Measurements from ENCODE around the gene PRPF19. TPM values are rescaled to one million over a fixed set of nuclear protein-coding genes. Genes with fewer than 3 reads are reported as not detected.

Gene PRPF19
- total RNA-seq, 4 donors from 2014 or later, result 50.3 to 93.9 (median 58.0) TPM

DNA sequence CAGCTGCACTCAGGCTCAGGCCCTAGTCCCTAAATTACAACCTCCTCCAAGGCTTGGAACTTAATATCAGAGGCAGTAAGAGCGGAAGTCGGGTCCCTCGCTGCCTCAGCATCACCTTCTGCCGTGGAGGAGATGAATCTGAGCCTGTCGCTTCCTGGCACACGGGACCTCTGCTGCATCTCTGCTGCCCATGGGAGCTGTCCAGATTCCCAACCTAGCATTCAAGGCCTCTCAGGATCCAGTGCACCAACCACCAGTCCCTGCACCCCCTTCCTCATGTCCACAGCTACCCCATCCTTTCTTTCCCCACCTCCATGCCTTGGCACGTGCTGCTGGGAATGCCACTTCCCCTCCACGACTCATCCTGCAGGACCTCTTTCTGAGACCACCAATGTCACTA is 48.1 kb downstream of the PRPF19 start:
- no peak for DNase-seq (ENCODE audit: low spot score)
- TF ChIP-seq, protein P1, sequence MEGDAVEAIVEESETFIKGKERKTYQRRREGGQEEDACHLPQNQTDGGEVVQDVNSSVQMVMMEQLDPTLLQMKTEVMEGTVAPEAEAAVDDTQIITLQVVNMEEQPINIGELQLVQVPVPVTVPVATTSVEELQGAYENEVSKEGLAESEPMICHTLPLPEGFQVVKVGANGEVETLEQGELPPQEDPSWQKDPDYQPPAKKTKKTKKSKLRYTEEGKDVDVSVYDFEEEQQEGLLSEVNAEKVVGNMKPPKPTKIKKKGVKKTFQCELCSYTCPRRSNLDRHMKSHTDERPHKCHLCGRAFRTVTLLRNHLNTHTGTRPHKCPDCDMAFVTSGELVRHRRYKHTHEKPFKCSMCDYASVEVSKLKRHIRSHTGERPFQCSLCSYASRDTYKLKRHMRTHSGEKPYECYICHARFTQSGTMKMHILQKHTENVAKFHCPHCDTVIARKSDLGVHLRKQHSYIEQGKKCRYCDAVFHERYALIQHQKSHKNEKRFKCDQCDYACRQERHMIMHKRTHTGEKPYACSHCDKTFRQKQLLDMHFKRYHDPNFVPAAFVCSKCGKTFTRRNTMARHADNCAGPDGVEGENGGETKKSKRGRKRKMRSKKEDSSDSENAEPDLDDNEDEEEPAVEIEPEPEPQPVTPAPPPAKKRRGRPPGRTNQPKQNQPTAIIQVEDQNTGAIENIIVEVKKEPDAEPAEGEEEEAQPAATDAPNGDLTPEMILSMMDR (IDR thresholded peaks at IDR 0.05), result no peak
- ATAC-seq (ENCODE audit: low FRiP score), result no peak

DNA sequence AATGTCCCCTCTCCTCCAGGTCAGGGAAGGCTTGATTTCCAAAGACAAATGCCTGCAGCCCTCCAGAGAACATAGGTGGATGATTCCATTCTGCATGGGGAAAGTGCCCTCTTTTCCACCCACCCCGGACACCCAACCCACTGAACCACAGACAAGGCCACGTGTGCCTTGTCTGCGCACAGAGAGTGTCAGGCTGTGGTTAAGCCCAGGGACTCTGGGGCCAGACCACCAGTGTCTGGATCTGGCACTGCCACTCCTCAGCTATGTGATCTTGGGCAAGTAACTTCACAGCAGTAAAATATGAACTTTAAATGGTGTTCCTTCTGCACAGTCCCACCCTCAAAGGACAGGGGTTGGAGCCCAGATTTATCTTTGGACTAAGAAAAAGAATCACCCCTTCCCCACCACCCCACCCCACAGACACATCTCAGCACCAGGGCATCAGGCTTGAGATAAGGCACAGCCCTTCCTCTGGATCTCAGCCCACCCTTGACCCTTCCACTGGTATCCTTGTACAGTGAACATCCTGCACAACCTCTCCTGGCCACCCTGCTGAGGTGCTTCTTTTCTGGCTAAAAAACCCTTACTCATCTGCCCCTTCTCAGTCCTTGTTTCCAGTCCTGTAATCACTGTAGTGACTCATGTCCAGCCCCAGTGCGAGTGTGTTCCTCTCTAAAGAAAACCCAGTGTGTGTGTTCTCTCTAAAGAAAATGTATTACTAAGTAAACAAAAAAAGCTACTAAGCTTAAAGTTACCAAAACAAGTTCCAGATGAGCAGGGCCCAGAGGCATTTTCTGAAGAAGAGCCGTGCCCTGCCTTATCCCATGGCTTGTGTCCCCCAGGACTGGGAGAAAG is 48.8 kb downstream of the PRPF19 start:
- no peak for DNase-seq (ENCODE audit: low spot score)
- TF ChIP-seq, protein P1 (IDR thresholded peaks at IDR 0.05), result no peak
- ATAC-seq (ENCODE audit: low FRiP score), result no peak

DNA sequence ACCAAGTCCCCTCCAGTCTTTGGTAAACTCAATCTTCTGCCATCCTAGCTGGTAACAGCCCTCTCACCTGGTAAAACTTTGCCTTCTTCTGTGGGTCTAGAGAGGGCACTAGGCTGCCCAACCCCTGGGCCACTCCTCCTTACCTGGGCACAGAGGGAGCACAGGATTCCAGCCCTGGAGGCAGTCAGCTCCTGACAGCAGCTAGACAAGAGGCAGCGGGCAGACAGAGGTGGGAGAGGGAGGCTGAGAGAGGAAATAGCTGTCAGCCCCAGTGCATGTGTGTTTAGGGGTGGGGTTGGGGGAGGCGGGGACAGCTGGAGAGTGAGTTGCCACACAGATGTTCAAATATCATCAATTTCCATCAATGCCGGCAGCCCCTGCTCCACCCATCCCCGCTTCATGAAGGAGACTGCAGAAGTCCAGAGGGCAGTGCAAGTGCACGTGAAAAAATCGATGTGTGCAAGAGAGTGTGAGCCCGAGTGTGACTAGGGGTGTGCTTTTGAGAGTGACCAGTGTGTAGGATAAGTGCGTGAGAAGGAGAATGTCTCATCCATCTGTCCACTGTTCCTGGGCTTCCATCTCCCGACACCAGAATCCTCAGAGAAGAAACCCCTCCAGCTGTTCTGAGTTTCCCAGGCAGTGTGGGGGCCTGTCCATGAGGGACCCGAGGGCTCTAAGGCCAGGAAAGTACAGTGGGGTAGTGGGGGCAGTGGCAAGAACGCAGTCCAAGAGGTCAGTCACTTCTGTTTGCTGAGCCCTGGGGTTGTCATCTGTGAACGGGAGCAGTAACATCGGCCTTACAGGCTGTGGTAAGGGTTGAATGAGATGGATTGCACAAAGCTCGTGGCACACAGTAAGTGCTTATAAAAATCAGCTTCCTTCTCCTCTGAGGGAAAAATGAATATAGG is 50.4 kb downstream of the PRPF19 start, which contains the start of gene PTGDR2:
TSS of gene PTGDR2 (minus strand) at position 225 of the 908 bp plus-strand sequence. CDS start 2,228 bp downstream, outside the sequence.
- DNase-seq (ENCODE audit: low spot score) (no peak), ATAC-seq (ENCODE audit: low FRiP score) (no peak)
- TF ChIP-seq, protein P1 (IDR thresholded peaks at IDR 0.05), result no peak

DNA sequence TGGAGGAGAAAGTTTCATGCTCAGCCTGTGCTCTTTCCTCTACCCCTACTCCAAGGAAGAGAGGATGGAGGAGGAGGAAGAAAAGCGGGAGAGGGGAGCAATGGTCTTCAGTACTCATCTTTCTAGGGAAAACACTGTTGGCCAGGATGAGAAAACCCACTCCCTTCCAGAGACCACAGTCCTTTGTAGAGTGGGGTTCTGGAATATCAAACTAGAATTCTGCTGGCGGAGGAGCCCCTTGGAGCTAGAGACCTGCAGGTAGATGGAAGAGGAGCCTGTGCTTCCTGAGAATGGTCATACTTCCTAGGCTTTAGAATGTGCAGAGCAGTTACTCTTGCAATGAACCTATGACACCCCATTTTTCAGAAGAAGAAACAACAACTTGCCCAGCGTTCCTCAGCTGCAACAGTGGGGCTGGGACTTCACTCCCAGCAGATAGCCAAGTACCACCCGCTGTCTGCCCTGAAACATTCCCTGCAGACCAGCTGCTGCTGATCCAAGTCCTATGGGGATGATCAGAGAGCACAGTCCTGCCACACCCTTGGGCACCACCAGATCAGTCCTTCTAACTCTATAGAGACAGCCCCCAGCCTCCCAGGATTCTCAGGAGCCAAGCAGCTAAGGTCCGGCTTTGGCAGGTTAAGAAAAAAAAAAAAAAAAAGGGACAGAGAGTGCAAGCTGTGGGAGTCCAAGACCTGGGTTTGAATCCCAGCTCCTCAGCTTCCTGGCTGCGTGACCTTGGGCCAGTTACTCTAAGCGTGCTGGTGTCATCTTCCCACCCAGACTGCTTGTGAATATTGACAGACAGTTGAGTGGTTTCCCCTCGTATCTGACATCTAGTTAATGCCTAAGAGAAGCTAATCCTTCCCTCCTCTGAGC is 51.3 kb downstream of the PRPF19 start:
- TF ChIP-seq, protein P1 (IDR thresholded peaks at IDR 0.05), result no peak

DNA sequence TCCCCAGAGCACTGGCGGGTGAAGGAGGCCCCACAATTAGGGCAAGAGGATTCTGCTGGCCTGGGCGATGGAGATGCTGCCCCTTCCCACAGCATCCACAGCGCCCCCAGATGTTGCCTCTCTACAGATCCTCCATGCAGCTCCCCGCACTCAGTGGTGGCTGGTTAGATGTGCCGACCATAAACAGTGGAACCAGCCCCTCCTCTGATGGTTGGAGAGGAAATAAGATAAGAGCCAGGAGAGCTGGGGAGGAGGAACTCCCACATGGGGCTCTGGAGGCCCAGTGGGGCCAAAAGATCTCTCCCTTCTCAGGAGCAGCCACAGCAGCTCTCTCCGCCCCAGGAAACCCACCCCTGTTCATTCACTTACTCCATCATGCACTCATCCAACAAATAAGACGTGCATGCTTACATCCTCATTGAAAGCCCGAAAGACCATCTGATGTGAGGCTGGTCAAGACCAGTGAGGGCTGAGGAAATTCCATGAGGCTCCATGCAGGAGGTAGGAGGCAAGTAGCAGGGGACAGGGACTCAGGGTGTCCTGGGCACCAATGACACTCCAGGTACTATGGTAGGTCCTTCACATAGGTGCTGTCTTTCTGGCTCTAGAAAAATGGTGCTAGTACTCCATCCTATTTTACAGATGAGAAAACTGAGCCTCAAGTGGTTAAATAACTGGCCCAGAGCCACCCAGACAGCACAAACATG is 52.1 kb downstream of the PRPF19 start:
- ATAC-seq (ENCODE audit: low FRiP score), result no peak
- TF ChIP-seq, protein P1 (IDR thresholded peaks at IDR 0.05), result no peak
- no peak for DNase-seq (ENCODE audit: low spot score)

More for the DNA sequence above, 51.3 kb downstream of the PRPF19 start:
- no peak for ATAC-seq (ENCODE audit: low FRiP score)
- DNase-seq (ENCODE audit: low spot score), result no peak
